ENCODE results near the gene TRMT1.

Gene TRMT1

GRCh38 chr19:13122980-13123957 lies 6.7 kb upstream of the TRMT1 start:
- DNase-seq (ENCODE audit: low read depth), result no peak

GRCh38 chr19:13122275-13122878 lies 5.8 kb upstream of the TRMT1 start:
- DNase-seq (ENCODE audit: low read depth), result no peak

GRCh38 chr19:13121551-13122274 lies 5.2 kb upstream of the TRMT1 start:
- no peak for DNase-seq (ENCODE audit: low read depth)

GRCh38 chr19:13120817-13121216 lies 4.3 kb upstream of the TRMT1 start:
- no peak for DNase-seq (ENCODE audit: low read depth)

- no peak for DNase-seq (ENCODE audit: low read depth)
Measured at GRCh38 chr19:13120031-13120430, 3.5 kb upstream of the TRMT1 start.

- no peak for DNase-seq (ENCODE audit: low read depth)
Measured at GRCh38 chr19:13119627-13120026, 3.1 kb upstream of the TRMT1 start.

- DNase-seq (ENCODE audit: low read depth), result no peak
Measured at GRCh38 chr19:13118424-13119193, 2.1 kb upstream of the TRMT1 start.

- DNase-seq (ENCODE audit: low read depth), result peak; percentile 77
Measured at GRCh38 chr19:13117772-13118423, 1.4 kb upstream of the TRMT1 start, which contains the start of gene NACC1. TSS of gene NACC1 (plus strand) at chr19:13118264. CDS start at chr19:13135208, 16,944 bp downstream.

GRCh38 chr19:13117176-13117771 lies 734 bp upstream of the TRMT1 start:
- no peak for DNase-seq (ENCODE audit: low read depth)

- no peak for DNase-seq (ENCODE audit: low read depth)
Measured at GRCh38 chr19:13115936-13116281, 631 bp downstream of the TRMT1 start.

- DNase-seq (ENCODE audit: low read depth), result no peak
Measured at GRCh38 chr19:13112555-13112954, 4.0 kb downstream of the TRMT1 start.

- no peak for DNase-seq (ENCODE audit: low read depth)
Measured at GRCh38 chr19:13110099-13110610, 6.4 kb downstream of the TRMT1 start.

GRCh38 chr19:13109361-13110098 lies 7.0 kb downstream of the TRMT1 start:
- no peak for DNase-seq (ENCODE audit: low read depth)

GRCh38 chr19:13104848-13105711 lies 11.5 kb downstream of the TRMT1 start:
- DNase-seq (ENCODE audit: low read depth), result no peak

GRCh38 chr19:13104360-13104847 lies 12.1 kb downstream of the TRMT1 start:
- no peak for DNase-seq (ENCODE audit: low read depth)

- no peak for DNase-seq (ENCODE audit: low read depth)
Measured at GRCh38 chr19:13103581-13104359, 12.8 kb downstream of the TRMT1 start.

GRCh38 chr19:13102666-13103580 lies 13.6 kb downstream of the TRMT1 start, which contains the start of gene LYL1:
TSS of gene LYL1 (minus strand) at chr19:13102858. CDS start at chr19:13101171, 1,687 bp downstream.
- no peak for DNase-seq (ENCODE audit: low read depth)

Measured in fibroblast of the conjunctiva (primary cell).